HepG2 (cell line): ENCODE results near the gene MIB2. TPM values are rescaled to one million over a fixed set of nuclear protein-coding genes. Genes with fewer than 3 reads are reported as not detected.
"Not testable (repeated sequence)": the region's sequence is repeated elsewhere in the genome, so short reads cannot be mapped to it uniquely, and the experiment has no call there.

ENCODE experiments used
- ATAC-seq: fragments of 200-7000 bp; cut with Tn5 transposase; 3 replicates; pipeline ENCODE4 v1.9.1; 2020; ENCODE audit warnings: mild to moderate bottlenecking, moderate library complexity
- BruUV-seq: library from RNA; stranded (reverse); fragments of 400-500 nt; replicated peaks from 2 replicates; lab custom pipeline; 2021; lab: Mats Ljungman, UMichigan
- CTCF ChIA-PET: fragments of 300-600 bp; formaldehyde crosslinking; extraction: SDS; loops from one replicate; lab custom pipeline; 2021; ENCODE audit warnings: low total read pairs, inconsistent platforms, low intra/inter-chr PET ratio; lab: Yijun Ruan, JAX
- POLR2A ChIA-PET: fragments of 350-600 bp; sonication (Branson Sonifier 250); formaldehyde crosslinking; loops from one replicate; lab custom pipeline; 2020; ENCODE audit warnings: antibody characterized with exemption, inconsistent platforms; lab: Yijun Ruan, JAX
- DNase-seq: peaks from one replicate; pipeline ENCODE4 v3.0.0-alpha.2; 2015; ENCODE audit warnings: low spot score
- FAIRE-seq: peaks from 3 replicates; lab custom pipeline; 2011; peaks lifted over from hg19 to GRCh38; lab: Jason Lieb, UNC
- H2AFZ ChIP-seq: one replicate; pipeline ENCODE4 v1.6.1; 2011; ENCODE audit warnings: low read length, inconsistent platforms
- H3K27ac ChIP-seq: fragments of 300-600 bp; 3 replicates; pipeline ENCODE4 v1.8.0; 2011; ENCODE audit warnings: mixed run types, mild to moderate bottlenecking, mixed read lengths, low read length, inconsistent platforms; ENCODE audit not compliant: insufficient read depth; ENCODE audit errors: extremely low read length
- H3K27me3 ChIP-seq, 2 experiments: fragments of 200-600 bp in 1 of 2; 2 replicates in 1 of 2; 3 replicates in 1 of 2; pipeline versions ENCODE4 v1.6.0 to v1.8.0; 2011; ENCODE audit warnings: low read length in 2 of 2, mild to moderate bottlenecking in 2 of 2, moderate library complexity in 2 of 2, inconsistent platforms in 1 of 2; ENCODE audit not compliant: insufficient read depth in 2 of 2, control insufficient read depth in 1 of 2
- H3K36me3 ChIP-seq, 2 experiments: fragments of 200-600 bp in 1 of 2; replicated peaks in 1 of 2; 2 replicates in 1 of 2; 3 replicates in 1 of 2; pipeline versions ENCODE4 v1.5.1 to v1.8.0; 2011; ENCODE audit warnings: low read length in 2 of 2, inconsistent platforms in 1 of 2; ENCODE audit not compliant: insufficient read depth in 2 of 2, control insufficient read depth in 1 of 2
- H3K4me1 ChIP-seq: 2 replicates; pipeline ENCODE4 v1.5.1; 2012; ENCODE audit warnings: low read length, inconsistent platforms; ENCODE audit not compliant: insufficient read depth
- H3K4me2 ChIP-seq: 2 replicates; pipeline ENCODE4 v1.6.0; 2011; ENCODE audit warnings: low read depth, low read length, inconsistent platforms
- H3K4me3 ChIP-seq, 3 experiments: fragments of 200-600 bp in 1 of 3; sonication (generic), shearing (Covaris generic) in 1 of 3; replicated peaks in 1 of 3; 2 replicates each; pipeline ENCODE4 v1.5.1; 2011 to 2016; ENCODE audit warnings: low read length in 3 of 3, inconsistent platforms in 2 of 3, low read depth in 2 of 3, mild to moderate bottlenecking in 2 of 3, control low read depth in 1 of 3, mixed read lengths in 1 of 3; ENCODE audit not compliant: insufficient read depth in 1 of 3
- H3K79me2 ChIP-seq: one replicate; pipeline ENCODE4 v1.6.1; 2011; ENCODE audit warnings: low read length, inconsistent platforms; ENCODE audit not compliant: insufficient read depth
- H3K9ac ChIP-seq: 2 replicates; pipeline ENCODE4 v1.6.0; 2011; ENCODE audit warnings: mild to moderate bottlenecking, low read depth, low read length, inconsistent platforms; ENCODE audit not compliant: insufficient read depth
- H3K9me3 ChIP-seq: 2 replicates; pipeline ENCODE4 v1.5.1; 2012; ENCODE audit warnings: mild to moderate bottlenecking, low read length
- H4K20me1 ChIP-seq: 2 replicates; pipeline ENCODE4 v1.6.0; 2011; ENCODE audit warnings: inconsistent platforms, mild to moderate bottlenecking, low read length, moderate library complexity; ENCODE audit not compliant: insufficient read depth
- AGO1 ChIP-seq: fragments of 200-400 bp; formaldehyde crosslinking; IDR thresholded peaks from 2 replicates; pipeline ENCODE4 v1.6.1; 2017; ENCODE audit warnings: mild to moderate bottlenecking, low read depth, low read length, moderate library complexity; ENCODE audit not compliant: poor library complexity, severe bottlenecking
- CBX2 ChIP-seq, 2 experiments: fragments of 200-600 bp in 1 of 2; sonication (generic); formaldehyde crosslinking in 1 of 2; IDR thresholded peaks; 2 replicates each; pipeline versions ENCODE4 v1.7.0 to v1.8.1; 2018 to 2022; ENCODE audit warnings: low read depth in 2 of 2, low read length in 1 of 2, mild to moderate bottlenecking in 1 of 2, missing genetic modification reagents in 1 of 2
- CENPX ChIP-seq: sonication (generic); formaldehyde crosslinking; IDR thresholded peaks from 2 replicates; pipeline ENCODE4 v1.9.0; 2021; ENCODE audit warnings: mild to moderate bottlenecking, missing genetic modification reagents, moderate library complexity
- NKX3-1 ChIP-seq: sonication (generic); formaldehyde crosslinking; IDR thresholded peaks from 2 replicates; pipeline ENCODE4 v1.5.0; 2020; ENCODE audit warnings: missing genetic modification reagents
- ZNF138 ChIP-seq: sonication (generic); formaldehyde crosslinking; IDR thresholded peaks from 2 replicates; pipeline ENCODE4 v1.5.0; 2020; ENCODE audit warnings: mild to moderate bottlenecking, low read depth, missing genetic modification reagents
- WGBS: methylation state at CpG from one replicate; pipeline ENCODE4 v1.1.6; 2017; ENCODE audit warnings: low lambda C conversion rate; 5-methylcytosine and 5-hydroxymethylcytosine counted together
- in situ Hi-C: cut with HindIII; loops from 2 replicates; pipeline ENCODE4 v1.10.0; 2017; ENCODE audit warnings: low pct_unique_long_range_greater_than_20kb; ENCODE audit not compliant: extremely low pct_ligation_motif_present
- intact Hi-C: fragments of 100-400 bp; cut with micrococcal nuclease; formaldehyde crosslinking; loops from one replicate; pipeline ENCODE4 v1.10.0; 2022; ENCODE audit not compliant: unreplicated experiment
- polyA plus RNA-seq, 8 experiments: library from polyadenylated mRNA; depleted of rRNA in 3 of 8; stranded (reverse) in 7 of 8; unstranded in 1 of 8; fragments of >200 nt; fragmentation: Illumina TruSeq in 4 of 8; extraction: Trizol in 4 of 8; gene quantifications; 2 replicates each; pipeline versions ENCODE4 v1.2.1 to v1.2.3, GENCODE V29; 2011 to 2016; ENCODE audit warnings: low read depth in 4 of 8, missing spikeins in 1 of 8, mixed read lengths in 1 of 8; ENCODE audit not compliant: insufficient read depth in 1 of 8
- total RNA-seq, 5 experiments: library from RNA; depleted of rRNA; stranded (reverse); fragments of >200 nt; fragmentation: Illumina TruSeq; extraction: Trizol; gene quantifications; 2 replicates each; pipeline ENCODE4 v1.2.3, GENCODE V29; 2016; ENCODE audit warnings: low read depth in 1 of 5
- TF ChIP-seq, protein P1 (sequence below): sonication (generic); formaldehyde crosslinking; IDR thresholded peaks from 2 replicates; pipeline ENCODE4 v1.9.0; 2021; ENCODE audit warnings: missing genetic modification reagents, mild to moderate bottlenecking, borderline replicate concordance

The MIB2 gene
- total and polyA plus RNA-seq, 2 of the 13 experiments (the other 11 are each of a cell fraction or from before 2014, with no cell fraction given): 19.9 to 30.4 TPM

DNA sequence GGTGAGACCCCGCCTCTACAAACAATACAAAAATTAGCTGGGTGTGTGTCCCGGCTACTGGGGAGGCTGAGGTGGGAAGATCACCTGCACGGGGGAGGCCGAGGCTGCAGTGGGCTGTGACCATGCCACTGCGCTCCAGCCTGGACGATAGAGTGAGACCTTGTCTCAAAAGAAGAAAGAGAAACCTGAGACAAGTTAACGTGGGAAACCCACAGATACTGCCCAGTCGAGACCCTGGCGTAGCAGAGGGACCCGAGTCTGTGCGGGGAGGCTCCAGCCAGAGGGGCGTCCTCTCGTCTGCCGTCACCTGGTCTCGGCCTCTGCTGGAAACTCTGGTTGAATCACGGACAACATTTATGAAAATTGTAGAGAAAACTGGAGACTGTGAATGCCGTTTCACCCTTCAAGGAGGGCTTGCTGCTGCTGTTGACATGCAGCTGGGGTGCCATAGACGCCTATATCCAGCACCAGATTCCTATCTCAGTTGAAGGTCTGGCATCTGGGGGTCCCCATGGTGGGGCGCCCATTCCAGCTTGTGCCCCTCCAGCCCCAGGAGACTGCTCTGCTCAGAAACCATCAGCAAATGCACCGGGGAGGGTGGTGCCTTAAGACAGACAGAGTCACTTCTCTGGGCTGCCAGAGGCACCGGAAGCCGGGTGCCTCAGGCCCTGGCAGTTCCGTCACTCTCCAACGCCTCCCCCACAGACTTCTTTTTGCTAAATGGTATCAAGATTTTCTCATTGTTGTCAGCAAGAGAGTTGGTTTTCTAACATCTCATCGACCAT is 57.1 kb downstream of the MIB2 start (continued):
- TF ChIP-seq, protein P1, sequence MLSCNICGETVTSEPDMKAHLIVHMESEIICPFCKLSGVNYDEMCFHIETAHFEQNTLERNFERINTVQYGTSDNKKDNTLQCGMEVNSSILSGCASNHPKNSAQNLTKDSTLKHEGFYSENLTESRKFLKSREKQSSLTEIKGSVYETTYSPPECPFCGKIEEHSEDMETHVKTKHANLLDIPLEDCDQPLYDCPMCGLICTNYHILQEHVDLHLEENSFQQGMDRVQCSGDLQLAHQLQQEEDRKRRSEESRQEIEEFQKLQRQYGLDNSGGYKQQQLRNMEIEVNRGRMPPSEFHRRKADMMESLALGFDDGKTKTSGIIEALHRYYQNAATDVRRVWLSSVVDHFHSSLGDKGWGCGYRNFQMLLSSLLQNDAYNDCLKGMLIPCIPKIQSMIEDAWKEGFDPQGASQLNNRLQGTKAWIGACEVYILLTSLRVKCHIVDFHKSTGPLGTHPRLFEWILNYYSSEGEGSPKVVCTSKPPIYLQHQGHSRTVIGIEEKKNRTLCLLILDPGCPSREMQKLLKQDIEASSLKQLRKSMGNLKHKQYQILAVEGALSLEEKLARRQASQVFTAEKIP (CRISPR knock-in tag): no peak
- TF ChIP-seq AGO1 (no peak), CBX2 (IDR thresholded peaks at IDR 0.05; ENCODE audit: low read depth, low read length) (no peak), CBX2 (CRISPR knock-in tag; IDR thresholded peaks at IDR 0.05; ENCODE audit: low read depth) (no peak), NKX3-1 (CRISPR knock-in tag) (no peak), CENPX (CRISPR knock-in tag) (no peak), ZNF138 (CRISPR knock-in tag) (no peak)
- TF ChIP-seq, all 625 proteins: peak for 0

DNA sequence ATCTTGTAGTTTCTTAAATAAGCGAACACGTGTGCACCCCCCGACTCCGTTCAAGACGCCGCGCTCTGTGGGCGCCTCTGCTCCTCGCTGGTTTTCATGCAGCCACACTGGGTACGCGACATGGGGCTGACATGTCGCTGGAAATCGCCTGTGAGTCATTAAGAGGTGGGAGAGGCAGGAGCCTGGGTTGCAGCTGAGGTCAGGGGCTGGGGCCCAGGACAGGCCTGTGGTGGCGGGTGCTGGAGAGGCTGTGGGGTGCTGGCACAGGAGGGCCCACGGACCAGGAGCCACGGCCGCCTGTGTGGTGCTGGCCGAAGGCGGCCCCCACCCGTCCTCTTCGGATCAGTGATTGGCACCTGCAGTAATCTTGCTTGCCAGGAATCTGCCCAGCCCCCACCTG is 59.5 kb downstream of the MIB2 start:
- H3K9ac ChIP-seq, in situ Hi-C loops, H2AFZ ChIP-seq, H3K27ac ChIP-seq, intact Hi-C loops, BruUV-seq, H3K4me3 ChIP-seq, DNase-seq, FAIRE-seq, ATAC-seq, H3K79me2 ChIP-seq, H4K20me1 ChIP-seq, H3K4me2 ChIP-seq, H3K27me3 ChIP-seq, POLR2A ChIA-PET, CTCF ChIA-PET, H3K9me3 ChIP-seq: not testable (repeated sequence)
- over 99% methylated on average over 13 of the region's 21 CpGs for WGBS
- Histone ChIP-seq H3K4me1 (peaks cover 21% of the 10 kb centered on the region), H3K36me3 (peaks cover 0 to 20% of the 10 kb centered on the region in 2 experiments; a peak in 1 of 5 replicates)

DNA sequence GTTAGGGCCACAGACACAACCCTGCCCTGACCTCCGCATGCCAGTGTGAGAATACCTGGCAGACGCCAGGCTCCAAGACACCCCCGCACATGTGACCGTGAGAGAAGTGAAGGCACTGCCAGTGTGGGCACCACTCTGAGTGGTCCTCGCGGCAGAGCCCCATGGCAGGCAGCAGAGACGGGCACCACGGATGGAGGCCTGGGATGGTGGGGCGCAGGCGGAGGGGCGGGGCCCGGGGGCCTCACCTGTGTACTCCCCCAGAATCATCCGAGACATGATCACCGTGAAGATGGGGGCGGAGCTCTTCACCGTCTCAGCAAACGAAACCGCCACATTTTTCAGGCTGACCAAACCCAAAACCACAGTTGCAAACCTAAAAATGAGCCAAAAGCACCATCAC is 59.9 kb downstream of the MIB2 start:
- BruUV-seq: not testable (repeated sequence)

DNA sequence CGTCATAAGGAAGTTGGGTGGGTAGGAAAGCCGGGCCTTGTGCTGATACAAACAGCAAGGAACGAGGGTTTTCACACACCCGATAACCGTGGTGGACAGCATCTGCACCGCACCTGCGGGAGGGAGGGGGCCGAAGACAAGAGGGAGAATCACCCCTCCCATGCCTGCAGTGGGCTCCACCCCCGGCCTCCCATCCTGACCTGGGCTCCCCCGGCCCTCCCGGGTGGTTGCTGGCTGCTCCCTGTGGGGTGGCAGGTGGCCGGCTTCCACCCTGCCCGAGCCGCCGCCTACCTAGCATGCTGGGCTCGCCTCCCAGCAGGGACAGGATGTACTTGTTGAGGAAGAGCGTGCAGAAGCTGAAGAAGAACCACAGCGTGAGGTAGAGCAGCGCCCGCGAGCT is 60.8 kb downstream of the MIB2 start:
- H3K9me3 ChIP-seq, DNase-seq, POLR2A ChIA-PET, H3K79me2 ChIP-seq, intact Hi-C loops, H3K9ac ChIP-seq, FAIRE-seq, H2AFZ ChIP-seq, H3K4me2 ChIP-seq, H3K4me3 ChIP-seq, BruUV-seq, H3K27me3 ChIP-seq, H3K27ac ChIP-seq, H4K20me1 ChIP-seq, in situ Hi-C loops, ATAC-seq, CTCF ChIA-PET: not testable (repeated sequence)
- 93% methylated on average over 3 of the region's 21 CpGs for WGBS
- peaks cover 34% of the 10 kb centered on the region for H3K4me1 ChIP-seq
- peaks cover 0 to 15% of the 10 kb centered on the region in 2 experiments; a peak in 1 of 5 replicates for H3K36me3 ChIP-seq

More for the DNA sequence above, 59.9 kb downstream of the MIB2 start:
- H3K79me2 ChIP-seq, in situ Hi-C loops, H3K27me3 ChIP-seq, intact Hi-C loops, H3K9ac ChIP-seq, H3K27ac ChIP-seq, H3K9me3 ChIP-seq, H2AFZ ChIP-seq, H3K4me3 ChIP-seq, CTCF ChIA-PET, ATAC-seq, DNase-seq, POLR2A ChIA-PET, FAIRE-seq, H4K20me1 ChIP-seq, H3K4me2 ChIP-seq: not testable (repeated sequence)
- H3K36me3 ChIP-seq: peaks cover 0 to 17% of the 10 kb centered on the region in 2 experiments; a peak in 1 of 5 replicates
- 100% methylated on average over 6 of the region's 18 CpGs for WGBS
- peaks cover 25% of the 10 kb centered on the region for H3K4me1 ChIP-seq
